Prostate gland (tissue), 2 donors: Measurements from ENCODE around the gene IGSF10.

Source experiments
- POLR2A ChIP-seq: fragments of 450-650 bp; IDR thresholded peaks from one replicate; pipeline ENCODE4 v1.6.1; 2016; ENCODE audit warnings: antibody characterized with exemption, mild to moderate bottlenecking
- TF ChIP-seq, protein P1 (sequence below), 4 experiments: fragments of 200-600 bp in 2 of 4; fragments of 450-650 bp in 2 of 4; sonication (generic) in 2 of 4; IDR thresholded peaks; 1 replicate in 3 of 4; 2 replicates in 1 of 4; pipeline ENCODE4 v1.5.1; 2016 to 2019; ENCODE audit warnings: antibody characterized with exemption in 4 of 4, mild to moderate bottlenecking in 2 of 4, moderate library complexity in 2 of 4

DNA sequence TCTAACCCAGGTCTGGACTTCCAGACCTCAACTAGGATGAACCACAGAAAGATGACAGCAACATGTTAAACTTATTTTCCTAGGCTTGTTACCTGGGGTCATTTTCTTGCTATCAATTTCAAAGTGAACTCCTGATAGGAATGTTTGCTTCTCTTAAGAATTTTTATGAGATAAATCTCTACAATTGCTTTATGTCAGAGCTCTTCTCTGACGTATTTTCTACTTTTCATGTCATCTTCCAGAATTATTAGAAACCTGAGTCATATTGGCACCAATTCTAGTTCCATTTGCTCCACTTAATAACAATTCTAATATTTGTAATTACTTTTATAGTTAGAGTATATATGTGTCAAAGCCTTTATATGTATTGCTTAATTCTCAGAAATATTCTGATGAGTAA is 2.1 kb upstream of the IGSF10 start:
- TF ChIP-seq POLR2A, result no peak
- TF ChIP-seq, protein P1, sequence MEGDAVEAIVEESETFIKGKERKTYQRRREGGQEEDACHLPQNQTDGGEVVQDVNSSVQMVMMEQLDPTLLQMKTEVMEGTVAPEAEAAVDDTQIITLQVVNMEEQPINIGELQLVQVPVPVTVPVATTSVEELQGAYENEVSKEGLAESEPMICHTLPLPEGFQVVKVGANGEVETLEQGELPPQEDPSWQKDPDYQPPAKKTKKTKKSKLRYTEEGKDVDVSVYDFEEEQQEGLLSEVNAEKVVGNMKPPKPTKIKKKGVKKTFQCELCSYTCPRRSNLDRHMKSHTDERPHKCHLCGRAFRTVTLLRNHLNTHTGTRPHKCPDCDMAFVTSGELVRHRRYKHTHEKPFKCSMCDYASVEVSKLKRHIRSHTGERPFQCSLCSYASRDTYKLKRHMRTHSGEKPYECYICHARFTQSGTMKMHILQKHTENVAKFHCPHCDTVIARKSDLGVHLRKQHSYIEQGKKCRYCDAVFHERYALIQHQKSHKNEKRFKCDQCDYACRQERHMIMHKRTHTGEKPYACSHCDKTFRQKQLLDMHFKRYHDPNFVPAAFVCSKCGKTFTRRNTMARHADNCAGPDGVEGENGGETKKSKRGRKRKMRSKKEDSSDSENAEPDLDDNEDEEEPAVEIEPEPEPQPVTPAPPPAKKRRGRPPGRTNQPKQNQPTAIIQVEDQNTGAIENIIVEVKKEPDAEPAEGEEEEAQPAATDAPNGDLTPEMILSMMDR (IDR thresholded peaks at IDR 0.05), result no peak
